ENCODE data around the gene SORD. TPM values are rescaled to one million over a fixed set of nuclear protein-coding genes. Genes with fewer than 3 reads are reported as not detected.

SORD gene
- total and polyA plus RNA-seq, 10 of the 15 experiments (the other 5 are each of a cell fraction or from before 2014, with no cell fraction given): 7.5 to 51.6 (median 40.1) TPM

GRCh38 chr15:45114076-45114750, 91.2 kb downstream of the SORD start, which contains the start of the genes DUOX2 and DUOXA2 (continued):
- TF ChIP-seq ESRRA (IDR thresholded peaks at IDR 0.05; ENCODE audit: low read length) (no peak), YBX1 (IDR thresholded peaks at IDR 0.05) (no peak)

GRCh38 chr15:45114751-45115085, 91.7 kb downstream of the SORD start:
- TF ChIP-seq JUNB (IDR thresholded peaks at IDR 0.05): no peak
- TF ChIP-seq ETV6 (conservative IDR thresholded peaks at IDR 0.05 in 1 of 2, IDR thresholded peaks at IDR 0.05 in 1 of 2; ENCODE audit: borderline replicate concordance in 1 of 2, low read depth in 1 of 2): no peak
- TF ChIP-seq HCFC1 (IDR thresholded peaks at IDR 0.05; ENCODE audit: low read length): no peak
- TF ChIP-seq NR2C1 (IDR thresholded peaks at IDR 0.05): no peak
- TF ChIP-seq BCL3 (IDR thresholded peaks at IDR 0.05; ENCODE audit: borderline replicate concordance, insufficient read depth, low read depth, low read length, poor library complexity, severe bottlenecking): no peak
- TF ChIP-seq ZNF207 (IDR thresholded peaks at IDR 0.05; ENCODE audit: borderline replicate concordance): no peak
- no peak for TF ChIP-seq MTA3 (IDR thresholded peaks at IDR 0.05; ENCODE audit: borderline replicate concordance, low read length)
- no peak for TF ChIP-seq ESRRA (IDR thresholded peaks at IDR 0.05; ENCODE audit: low read length)
- no peak for TF ChIP-seq CHD4 (IDR thresholded peaks at IDR 0.05)
- TF ChIP-seq NFYA (IDR thresholded peaks at IDR 0.05; ENCODE audit: borderline replicate concordance, low read depth, low read length): no peak
- no peak for TF ChIP-seq ASH2L (IDR thresholded peaks at IDR 0.05; ENCODE audit: borderline replicate concordance, low read depth)
- no peak for TF ChIP-seq REST (IDR thresholded peaks at IDR 0.05; ENCODE audit: low read depth, low read length)
- no peak for TF ChIP-seq NBN (IDR thresholded peaks at IDR 0.05)
- no peak for TF ChIP-seq ZNF24 (IDR thresholded peaks at IDR 0.05)
- TF ChIP-seq BACH1 (IDR thresholded peaks at IDR 0.05; ENCODE audit: borderline replicate concordance): no peak
- no peak for TF ChIP-seq SP1 (IDR thresholded peaks at IDR 0.05; ENCODE audit: low read depth, low read length)
- TF ChIP-seq BCL11A (IDR thresholded peaks at IDR 0.05; ENCODE audit: low read depth, low read length): no peak
- no peak for TF ChIP-seq POLR2AphosphoS2 (IDR thresholded peaks at IDR 0.05; ENCODE audit: low read depth, low read length)
- no peak overlapping the region for H3K27ac ChIP-seq (ENCODE audit: control insufficient read depth, insufficient read depth)
- no peak for FAIRE-seq
- H3K9me3 ChIP-seq (replicated peaks; ENCODE audit: control insufficient read depth, insufficient read depth, low read length): no peaks in the 10 kb centered on the region
- intact Hi-C loops (cut with micrococcal nuclease; ENCODE audit: unreplicated experiment) (no loop called here), in situ Hi-C loops (cut with MboI) (loop anchor here (10.0 kb wide), 1 partner anchor 60 kb away; no protein-coding TSS in a partner anchor)
- no peaks in the 10 kb centered on the region; the same call in 1 of the 2 replicates for H3K4me1 ChIP-seq (ENCODE audit: control insufficient read depth, insufficient read depth, low read length)
- WGBS (ENCODE audit: insufficient coverage, insufficient replicate concordance, low lambda C conversion rate, missing lambda C conversion rate): 0% methylated on average over 2 of the region's 2 CpGs
- DNase-seq (ENCODE audit: low read depth, low spot score): no peak
- no peak overlapping the region for H2AFZ ChIP-seq (ENCODE audit: control insufficient read depth, low read depth, low read length)
- no peak overlapping the region for H3K4me3 ChIP-seq
- ATAC-seq: no peak
- H4K20me1 ChIP-seq (ENCODE audit: control insufficient read depth, insufficient read depth): no peaks in the 10 kb centered on the region
- ChIA-PET SMC1A (ENCODE audit: uncharacterized antibody, unreplicated experiment) (no interaction called here), RAD21 (ENCODE audit: unreplicated experiment) (no interaction called here), POLR2A (no interaction called here), CTCF (interaction anchor here (1.3 kb wide), 1 partner anchor 11 kb away, joined by 5 read pairs; no protein-coding TSS in a partner anchor)
- H3K9ac ChIP-seq (ENCODE audit: control insufficient read depth, insufficient read depth, low read length): no peak overlapping the region
- H3K36me3 ChIP-seq (ENCODE audit: control insufficient read depth in 2 of 2, insufficient read depth in 2 of 2, low read length in 1 of 2): no peaks in the 10 kb centered on the region
- H3K4me2 ChIP-seq (ENCODE audit: control insufficient read depth, insufficient read depth): no peak overlapping the region
- no TSS peak for BruUV-seq (replicated peaks)
- no peaks in the 10 kb centered on the region for H3K79me2 ChIP-seq (ENCODE audit: control insufficient read depth, insufficient read depth, low read length)
- H3K27me3 ChIP-seq (replicated peaks in 1 of 2; ENCODE audit: control insufficient read depth in 2 of 2, insufficient read depth in 2 of 2, low read length in 1 of 2): peaks cover 24 to 39% of the 10 kb centered on the region in 2 experiments

All from GM12878 (cell line).